Mononuclear cell (primary cell): ENCODE data around the gene CYP24A1. TPM values are rescaled to one million over a fixed set of nuclear protein-coding genes. Genes with fewer than 3 reads are reported as not detected.

ENCODE experiments used
- H3K27me3 ChIP-seq: 2 replicates; pipeline ENCODE4 v1.6.0; 2011; ENCODE audit warnings: low read length, control low read depth; ENCODE audit not compliant: insufficient read depth
- H3K4me1 ChIP-seq: 2 replicates; pipeline ENCODE4 v1.5.1; 2011; ENCODE audit warnings: mild to moderate bottlenecking, low read length, control low read depth; ENCODE audit not compliant: insufficient read depth
- H3K4me3 ChIP-seq: 2 replicates; pipeline ENCODE4 v1.5.1; 2011; ENCODE audit warnings: mild to moderate bottlenecking, low read length, moderate library complexity
- H3K9me3 ChIP-seq: 2 replicates; pipeline ENCODE4 v1.5.1; 2011; ENCODE audit warnings: low read depth, mild to moderate bottlenecking, control low read depth, low read length
- total RNA-seq: library from RNA; depleted of rRNA; stranded (reverse); fragments of >200 nt; gene quantifications from one replicate; pipeline ENCODE4 v1.2.3, GENCODE V29; 2012

CYP24A1 gene
- total RNA-seq, 1 donor, result 0.10 TPM

DNA sequence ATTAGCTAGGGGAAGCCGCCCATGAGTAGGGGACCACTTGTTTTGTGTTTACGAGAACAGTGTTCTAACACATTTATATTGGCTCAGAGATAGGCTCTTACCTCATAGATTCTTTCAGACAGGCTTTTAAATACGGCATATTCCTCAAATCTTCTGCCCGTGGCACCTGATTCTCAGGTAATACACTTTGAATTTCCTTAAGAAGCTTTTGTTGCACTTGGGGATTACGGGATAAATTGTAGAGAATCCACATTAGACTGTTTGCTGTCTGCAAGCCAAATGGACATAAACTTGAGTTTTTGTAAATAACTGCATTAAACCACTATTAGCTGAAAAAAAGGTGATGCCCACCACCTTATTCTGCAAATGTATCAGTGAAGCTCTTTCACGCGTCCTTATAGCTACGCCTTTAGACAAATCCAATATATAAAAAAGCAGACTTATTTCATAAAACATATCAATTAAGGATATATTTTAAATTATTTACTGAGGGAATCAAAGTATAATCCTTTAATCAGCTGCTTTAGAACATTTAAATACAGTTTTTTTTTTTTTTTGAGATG, 14.8 kb downstream of the CYP24A1 start:
- Histone ChIP-seq H3K27me3 (peaks cover 13% of the 10 kb centered on the region), H3K4me1 (no peaks in the 10 kb centered on the region), H3K4me3 (no peak overlapping the region), H3K9me3 (no peaks in the 10 kb centered on the region)

DNA sequence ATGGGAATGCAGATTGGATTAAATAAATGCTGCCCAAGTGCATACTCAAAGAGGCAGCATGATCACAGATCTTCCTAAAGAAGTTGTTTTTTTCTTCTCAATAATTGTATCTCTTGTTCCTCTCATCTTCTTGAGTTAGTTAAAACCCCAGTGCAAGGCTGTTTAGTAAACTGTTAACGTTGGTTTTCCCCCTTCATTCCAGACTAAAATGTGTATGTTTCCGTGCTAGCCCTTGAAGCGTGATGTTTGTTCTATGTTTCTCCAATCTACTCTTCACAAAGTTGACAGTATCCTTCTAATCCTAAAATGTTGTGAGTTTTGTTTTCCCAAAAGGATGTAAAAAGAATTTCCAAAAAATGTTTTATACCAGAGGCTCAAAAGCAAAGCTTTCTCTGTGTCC, 15.6 kb downstream of the CYP24A1 start:
- H3K4me3 ChIP-seq, result no peak overlapping the region
- H3K4me1 ChIP-seq, result no peaks in the 10 kb centered on the region
- peaks cover 13% of the 10 kb centered on the region for H3K27me3 ChIP-seq
- no peaks in the 10 kb centered on the region for H3K9me3 ChIP-seq

DNA sequence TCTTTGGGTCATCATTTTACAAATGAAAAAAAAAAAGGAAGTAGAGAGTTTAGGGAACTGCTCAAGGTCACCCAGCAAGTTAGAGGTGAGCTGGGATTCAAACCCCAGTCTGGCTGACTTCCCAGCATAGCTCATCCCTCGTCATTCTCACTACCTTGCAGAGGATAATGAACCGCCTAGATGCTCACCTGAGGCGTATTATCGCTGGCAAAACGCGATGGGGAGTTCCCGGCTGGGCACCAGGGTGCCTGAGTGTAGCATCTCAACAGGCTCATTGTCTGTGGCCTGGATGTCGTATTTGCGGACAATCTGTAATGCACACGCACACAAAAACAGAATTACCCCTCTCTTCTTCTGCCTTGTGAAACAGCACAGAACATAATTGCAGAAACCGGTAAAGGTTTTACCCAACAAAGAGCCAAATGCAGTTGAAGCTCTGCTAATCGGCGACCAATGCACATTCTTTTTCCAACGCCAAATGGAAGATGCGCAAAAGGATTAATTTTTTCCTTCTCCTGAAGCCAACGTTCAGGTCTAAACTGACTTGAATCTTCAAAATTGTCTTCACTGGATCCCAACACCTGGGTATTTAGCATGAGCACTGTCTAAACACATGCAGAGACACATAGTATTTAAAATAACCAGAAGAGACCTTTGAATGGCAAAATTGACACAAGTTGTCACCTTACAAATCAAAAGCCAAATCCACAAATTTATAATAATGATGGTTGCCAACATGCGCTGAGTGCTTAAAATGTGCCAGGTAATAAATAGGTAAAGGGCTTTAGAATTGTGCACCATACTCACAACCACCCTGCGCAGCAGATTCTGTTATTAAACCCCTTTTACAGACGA, 16.6 kb downstream of the CYP24A1 start:
- Histone ChIP-seq H3K4me1 (no peaks in the 10 kb centered on the region), H3K4me3 (no peak overlapping the region), H3K9me3 (no peaks in the 10 kb centered on the region), H3K27me3 (peaks cover 8% of the 10 kb centered on the region)

DNA sequence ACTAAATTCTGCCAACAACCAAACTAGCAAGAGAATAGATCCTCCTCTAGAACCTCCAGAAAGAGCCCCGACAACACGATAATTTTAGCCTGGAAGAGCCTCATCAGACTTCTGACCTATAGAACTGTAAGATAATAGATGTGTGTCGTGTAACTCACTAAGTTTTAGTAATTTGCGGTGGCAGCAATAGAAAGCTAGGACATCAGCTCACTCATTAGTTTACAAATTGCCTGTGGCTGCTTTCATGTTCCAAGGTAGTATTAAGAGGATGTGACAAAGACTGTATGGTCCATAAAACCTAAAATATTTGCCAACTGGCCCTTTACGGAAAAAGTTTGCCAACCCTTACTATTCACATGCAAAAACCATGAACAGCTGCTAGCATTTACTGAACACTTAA, 17.3 kb downstream of the CYP24A1 start:
- Histone ChIP-seq H3K4me1 (no peaks in the 10 kb centered on the region), H3K27me3 (peaks cover 4% of the 10 kb centered on the region), H3K4me3 (no peak overlapping the region), H3K9me3 (no peaks in the 10 kb centered on the region)

DNA sequence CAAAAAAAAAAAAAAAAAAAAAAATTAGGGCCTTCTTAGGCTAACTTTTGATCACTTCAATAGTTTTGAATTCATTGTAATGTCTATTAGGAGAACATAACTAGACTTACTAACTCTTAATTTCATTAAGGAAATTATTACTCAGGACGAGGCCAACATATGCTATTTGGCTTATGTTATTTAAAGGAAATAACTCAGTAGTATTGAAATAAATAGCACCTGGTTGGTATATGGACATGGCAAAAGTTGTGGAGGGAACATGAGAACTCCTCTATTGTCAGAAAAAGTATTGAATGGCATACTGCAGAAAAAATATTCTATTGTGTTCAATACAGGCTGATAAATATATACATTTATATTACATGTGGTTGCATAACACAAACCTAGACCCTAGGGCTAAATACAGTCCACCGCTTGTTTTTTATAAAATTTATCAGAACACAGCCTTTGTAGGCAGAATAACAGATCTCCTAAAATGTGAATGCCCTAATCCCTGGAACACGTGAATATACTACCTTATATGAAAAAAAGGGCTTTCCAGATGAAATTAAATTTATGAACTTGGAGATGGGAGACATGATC, 18.0 kb downstream of the CYP24A1 start:
- no peaks in the 10 kb centered on the region for H3K9me3 ChIP-seq
- H3K27me3 ChIP-seq, result peaks cover 2% of the 10 kb centered on the region
- no peak overlapping the region for H3K4me3 ChIP-seq
- H3K4me1 ChIP-seq, result no peaks in the 10 kb centered on the region

DNA sequence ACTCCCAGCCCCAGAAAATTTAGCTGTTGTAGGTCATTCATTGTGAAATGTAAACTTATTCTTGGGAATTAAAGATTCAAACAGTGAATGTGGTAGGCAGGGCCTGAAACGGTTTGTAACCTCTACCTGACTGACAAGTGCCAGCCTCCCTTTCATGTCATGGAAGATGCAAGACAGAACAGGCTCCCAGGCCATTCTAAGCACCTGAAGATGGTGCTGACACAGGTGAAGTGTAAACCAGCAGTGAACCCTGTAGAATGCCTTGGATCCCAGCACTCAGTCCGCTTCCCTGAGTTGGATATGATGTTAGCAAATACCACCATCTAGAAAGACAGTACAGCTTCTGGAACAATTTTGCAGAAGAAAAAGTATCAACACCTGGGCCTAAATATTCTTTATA, 19.3 kb downstream of the CYP24A1 start:
- no peaks in the 10 kb centered on the region for H3K27me3 ChIP-seq
- H3K9me3 ChIP-seq, result no peaks in the 10 kb centered on the region
- H3K4me3 ChIP-seq, result no peak overlapping the region
- no peaks in the 10 kb centered on the region for H3K4me1 ChIP-seq

DNA sequence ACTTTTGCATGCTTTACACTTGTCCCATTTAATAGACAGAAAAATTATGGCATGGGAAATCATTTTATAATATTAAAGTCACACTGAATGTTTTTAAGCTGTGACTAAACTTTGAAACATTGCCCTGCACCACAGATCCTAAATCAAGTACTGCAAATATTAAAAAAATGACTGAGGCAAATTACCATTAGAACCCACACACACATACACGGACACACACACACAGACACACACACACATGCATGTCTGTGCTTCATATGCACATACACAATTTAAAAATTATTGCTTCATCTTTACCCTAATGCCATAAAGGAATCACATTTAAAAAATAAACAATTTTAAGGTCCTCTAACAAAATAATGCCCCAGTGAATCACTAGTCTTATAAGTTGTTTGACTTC, 19.9 kb downstream of the CYP24A1 start:
- Histone ChIP-seq H3K4me3 (no peak overlapping the region), H3K9me3 (no peaks in the 10 kb centered on the region), H3K27me3 (no peaks in the 10 kb centered on the region), H3K4me1 (no peaks in the 10 kb centered on the region)

DNA sequence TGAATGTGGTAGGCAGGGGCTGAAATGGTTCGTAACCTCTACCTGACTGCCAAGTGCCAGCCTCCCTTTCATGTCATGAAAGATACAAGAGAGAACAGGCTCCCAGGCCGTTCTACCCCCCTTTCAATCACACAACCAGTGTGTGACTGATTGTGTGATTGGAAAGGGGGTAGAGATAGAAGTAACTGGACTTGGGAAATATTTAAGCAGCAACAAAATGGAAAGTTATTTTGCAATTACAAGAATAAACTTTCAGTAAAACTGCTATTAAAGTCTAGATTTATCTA, 20.8 kb downstream of the CYP24A1 start:
- Histone ChIP-seq H3K27me3 (no peaks in the 10 kb centered on the region), H3K4me1 (no peaks in the 10 kb centered on the region), H3K4me3 (no peak overlapping the region), H3K9me3 (no peaks in the 10 kb centered on the region)

DNA sequence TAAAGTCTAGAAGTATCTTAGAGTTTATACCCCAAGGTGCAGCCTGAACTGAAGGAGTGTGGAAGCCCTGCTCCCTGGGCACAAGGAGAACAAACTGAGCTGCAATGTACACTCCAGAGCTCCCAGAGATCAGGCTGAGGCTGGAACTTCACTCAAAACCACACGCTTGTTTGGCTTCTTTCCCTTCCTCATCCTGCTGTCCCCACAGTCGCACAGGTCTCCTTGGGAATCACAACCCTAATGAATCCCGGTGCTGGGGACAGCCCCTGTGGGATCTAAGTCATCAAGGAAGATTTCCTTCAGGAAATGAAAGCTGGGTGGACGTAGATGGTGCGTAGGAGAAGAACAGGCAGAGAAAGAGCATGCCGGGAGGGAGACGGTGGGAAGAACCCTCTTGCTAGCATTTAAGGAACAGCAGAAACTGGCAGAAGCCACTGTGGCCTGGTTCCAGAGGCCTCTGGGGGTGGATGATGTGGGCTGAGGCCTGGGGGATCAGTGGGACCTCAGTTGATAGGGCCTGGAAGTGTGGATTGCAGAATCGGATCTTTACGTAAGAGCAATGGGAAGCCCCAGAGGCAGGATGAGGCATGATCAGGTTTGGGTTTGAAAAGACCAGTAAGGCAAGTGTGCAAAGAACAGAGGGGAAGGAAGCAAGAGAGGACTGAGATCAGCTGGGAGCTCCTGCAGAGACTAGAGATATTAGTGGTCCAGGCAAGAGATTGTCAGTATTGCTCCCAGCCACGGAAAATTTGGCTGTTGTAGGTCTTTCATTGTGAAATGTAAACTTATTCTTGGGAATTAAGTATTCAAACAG, 21.4 kb downstream of the CYP24A1 start:
- no peak overlapping the region for H3K4me3 ChIP-seq
- H3K27me3 ChIP-seq, result no peaks in the 10 kb centered on the region
- H3K9me3 ChIP-seq, result no peaks in the 10 kb centered on the region
- H3K4me1 ChIP-seq, result no peaks in the 10 kb centered on the region

DNA sequence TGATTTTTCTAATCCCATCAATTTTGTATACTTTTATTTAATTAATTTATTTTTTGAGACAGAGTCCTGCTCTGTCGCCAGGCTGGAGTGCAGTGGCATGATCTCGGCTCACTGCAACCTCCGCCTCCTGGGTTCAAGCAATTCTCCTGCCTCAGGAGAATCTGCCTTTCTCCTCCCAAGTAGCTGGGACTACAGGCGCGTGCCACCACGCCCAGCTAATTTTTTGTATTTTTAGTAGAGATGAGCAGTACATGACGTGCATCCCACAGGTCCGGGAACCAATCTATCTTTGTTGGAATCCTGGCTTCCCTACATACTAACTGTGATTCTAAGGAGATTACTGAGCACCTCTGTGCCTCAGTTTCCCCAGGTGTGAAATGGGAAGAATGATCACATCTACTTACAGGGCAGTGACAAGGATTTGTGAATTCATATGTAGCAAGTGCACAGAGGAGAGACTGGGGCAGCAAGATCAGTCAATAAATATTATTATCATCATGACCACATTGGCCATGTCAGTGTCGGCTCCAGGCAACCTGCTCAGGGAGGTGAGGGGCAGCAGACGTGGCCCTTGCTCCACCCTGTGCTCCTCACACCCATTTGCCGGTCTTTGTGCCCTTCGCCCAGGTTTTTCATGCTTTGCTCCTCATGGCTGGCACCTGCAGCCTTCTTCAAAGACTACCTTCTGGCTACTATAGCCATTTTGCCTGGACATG, 22.1 kb downstream of the CYP24A1 start:
- no peaks in the 10 kb centered on the region for H3K9me3 ChIP-seq
- no peaks in the 10 kb centered on the region for H3K4me1 ChIP-seq
- no peak overlapping the region for H3K4me3 ChIP-seq
- no peaks in the 10 kb centered on the region for H3K27me3 ChIP-seq

DNA sequence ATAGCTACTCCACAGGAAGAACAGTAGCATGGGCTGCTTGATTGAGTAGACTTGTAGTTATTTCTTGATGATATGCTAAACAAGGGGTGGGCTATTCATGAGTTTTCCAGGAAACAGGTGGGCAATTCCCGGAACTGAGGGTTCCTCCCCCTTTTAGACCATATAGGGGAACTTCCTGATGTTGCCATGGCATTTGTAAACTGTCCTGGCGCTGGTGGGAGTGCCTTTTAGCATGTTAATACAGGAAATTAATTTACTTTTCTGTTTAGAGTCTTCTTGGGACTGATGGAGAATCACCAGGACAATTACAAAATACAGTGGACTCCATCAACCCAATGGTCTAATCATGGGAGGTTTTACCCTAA, 22.7 kb downstream of the CYP24A1 start:
- Histone ChIP-seq H3K4me3 (no peak overlapping the region), H3K27me3 (no peaks in the 10 kb centered on the region), H3K4me1 (no peaks in the 10 kb centered on the region)

DNA sequence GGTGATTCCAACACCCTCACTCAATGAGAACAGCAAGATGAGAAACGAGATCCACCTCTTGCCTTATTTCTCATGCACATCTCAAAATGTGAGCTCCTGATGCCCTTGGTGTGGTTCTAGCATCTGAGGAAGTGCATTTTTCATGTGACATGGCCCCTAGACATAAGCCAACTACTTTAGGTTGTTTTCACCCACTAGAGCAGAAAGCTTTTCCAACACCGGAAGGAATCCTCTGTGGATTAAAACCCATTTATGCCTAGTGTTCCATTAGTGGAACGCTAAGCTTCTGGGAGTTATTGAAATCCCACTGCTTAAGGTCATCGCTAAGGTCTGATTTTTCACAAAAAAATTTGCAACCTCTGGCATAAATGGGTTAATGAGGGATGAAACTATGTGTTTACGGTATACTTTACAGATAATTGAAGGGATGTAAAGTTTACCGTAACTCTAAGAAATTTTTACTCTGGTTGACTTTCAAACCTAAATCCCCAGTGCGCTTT, 24.0 kb downstream of the CYP24A1 start:
- H3K4me1 ChIP-seq, result no peaks in the 10 kb centered on the region
- H3K9me3 ChIP-seq, result no peaks in the 10 kb centered on the region
- H3K4me3 ChIP-seq, result no peak overlapping the region
- no peaks in the 10 kb centered on the region for H3K27me3 ChIP-seq

More for the DNA sequence above, 22.7 kb downstream of the CYP24A1 start:
- H3K9me3 ChIP-seq, result no peaks in the 10 kb centered on the region

DNA sequence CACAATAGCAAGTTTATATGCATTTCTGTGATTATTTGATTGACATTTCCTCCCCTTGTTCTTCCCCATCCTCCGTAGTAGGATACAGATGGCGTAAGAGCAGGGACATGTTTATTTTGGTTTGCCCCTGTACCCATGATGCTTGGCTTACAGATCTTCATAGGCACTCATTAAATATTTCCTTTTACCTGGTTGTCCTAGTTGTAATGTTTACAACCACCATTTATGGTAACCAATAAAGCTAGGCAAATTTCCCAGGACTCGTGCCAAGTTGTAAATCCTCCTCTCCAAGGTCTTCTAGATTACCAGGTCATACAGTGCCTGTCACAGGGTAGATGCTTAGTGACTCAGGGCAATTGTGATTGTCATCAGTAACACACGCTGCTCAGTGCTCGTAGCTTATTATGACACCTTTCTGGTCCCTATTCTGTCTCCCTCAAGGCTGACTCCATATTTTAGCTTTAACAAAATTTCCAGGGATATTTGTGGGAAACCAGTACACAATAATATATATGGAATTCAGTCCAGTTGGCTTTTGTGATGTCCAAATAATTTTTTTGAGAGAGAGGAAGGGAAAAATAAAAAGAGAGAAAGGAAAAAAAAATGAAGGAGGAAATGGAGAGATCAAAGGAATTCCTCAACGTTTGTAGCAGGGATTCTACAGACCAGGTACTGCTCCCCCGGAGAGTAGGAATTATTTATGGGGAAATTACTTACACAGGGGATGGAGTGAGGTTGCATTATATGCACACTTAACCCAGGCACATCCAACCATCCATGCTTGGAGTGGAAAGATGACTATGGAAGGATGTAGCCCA, 24.6 kb downstream of the CYP24A1 start:
- H3K4me3 ChIP-seq, result no peak overlapping the region
- H3K9me3 ChIP-seq, result no peaks in the 10 kb centered on the region
- no peaks in the 10 kb centered on the region for H3K27me3 ChIP-seq
- no peaks in the 10 kb centered on the region for H3K4me1 ChIP-seq

DNA sequence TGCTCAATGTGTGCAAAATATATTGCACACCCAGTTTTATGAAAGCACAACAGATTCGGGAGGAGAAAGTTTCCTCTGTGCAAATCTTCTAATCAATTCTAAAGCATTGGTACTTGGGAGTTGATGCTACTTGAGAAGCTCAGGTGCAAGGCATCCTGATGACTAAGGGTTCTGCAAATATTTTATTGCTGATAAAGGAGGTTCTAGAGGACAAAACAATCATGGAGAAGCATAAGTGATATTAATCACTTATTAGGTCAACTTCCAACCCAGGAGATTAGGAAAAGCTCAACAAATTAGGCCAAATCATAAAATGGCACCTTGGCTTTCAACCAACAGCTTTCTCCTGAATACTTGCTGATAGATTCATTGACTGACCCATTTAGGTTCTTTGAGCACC, 27.1 kb downstream of the CYP24A1 start:
- Histone ChIP-seq H3K4me3 (no peak overlapping the region), H3K27me3 (no peaks in the 10 kb centered on the region), H3K4me1 (no peaks in the 10 kb centered on the region), H3K9me3 (no peaks in the 10 kb centered on the region)
